HUDEP-2 (cell line): Measurements from ENCODE around the gene MICAL3.
A peak's percentile ranks its signal among the peaks of the same experiment; 100 is the strongest.

Experiments
- DNase-seq, 76 experiments: peaks; one replicate each; lab custom pipeline; 2025; ENCODE audit not compliant: unreplicated experiment in 76 of 76; lab: John Stamatoyannopoulos, UW

The MICAL3 gene

GRCh38 chr22:17786435-17787161 lies 237.8 kb downstream of the MICAL3 start:
- peak in 69 of 76 experiments; percentile 14 to 82 (median 49) for DNase-seq

GRCh38 chr22:17785185-17786184 lies 238.9 kb downstream of the MICAL3 start:
- peak in 50 of 76 experiments; percentile 3 to 70 (median 40) for DNase-seq

- DNase-seq = no peak
Observed at GRCh38 chr22:17784776-17785175, 239.6 kb downstream of the MICAL3 start.

GRCh38 chr22:17783773-17784480 lies 240.4 kb downstream of the MICAL3 start:
- DNase-seq = no peak

GRCh38 chr22:17783312-17783711 lies 241.0 kb downstream of the MICAL3 start:
- DNase-seq = peak in 16 of 76 experiments; percentile 4 to 44 (median 16)

GRCh38 chr22:17782621-17783020 lies 241.7 kb downstream of the MICAL3 start:
- DNase-seq = no peak

GRCh38 chr22:17782158-17782557 lies 242.2 kb downstream of the MICAL3 start:
- no peak for DNase-seq

GRCh38 chr22:17781319-17782031 lies 242.9 kb downstream of the MICAL3 start:
- DNase-seq = peak in 18 of 76 experiments; percentile 6 to 41 (median 18)

- DNase-seq = no peak
Observed at GRCh38 chr22:17780741-17781318, 243.5 kb downstream of the MICAL3 start.

GRCh38 chr22:17780116-17780740 lies 244.1 kb downstream of the MICAL3 start:
- DNase-seq = no peak

GRCh38 chr22:17779286-17780115 lies 244.9 kb downstream of the MICAL3 start:
- DNase-seq = no peak

GRCh38 chr22:17778412-17778976 lies 245.9 kb downstream of the MICAL3 start:
- DNase-seq = no peak

GRCh38 chr22:17777717-17778044 lies 246.7 kb downstream of the MICAL3 start:
- no peak for DNase-seq

- peak in 7 of 76 experiments; percentile 8 to 34 (median 16) for DNase-seq
Observed at GRCh38 chr22:17777005-17777716, 247.2 kb downstream of the MICAL3 start.

- no peak for DNase-seq
Observed at GRCh38 chr22:17775781-17776465, 248.4 kb downstream of the MICAL3 start.

- no peak for DNase-seq
Observed at GRCh38 chr22:17774926-17775685, 249.3 kb downstream of the MICAL3 start.
